SK-N-SH (cell line): Measurements from ENCODE around the gene ATP2B2. TPM values are rescaled to one million over a fixed set of nuclear protein-coding genes. Genes with fewer than 3 reads are reported as not detected.

Experiments
- CTCF ChIA-PET: fragments of 300-600, 350-600 bp; formaldehyde crosslinking; extraction: SDS; loops from one replicate; lab custom pipeline; 2021; lab: Yijun Ruan, JAX
- POLR2A ChIA-PET: fragments of 350-600 bp; sonication (Branson Sonifier 250); formaldehyde crosslinking; extraction: SDS; loops from one replicate; lab custom pipeline; 2020; ENCODE audit warnings: antibody characterized with exemption, inconsistent platforms; lab: Yijun Ruan, JAX
- DNase-seq: peaks from one replicate; pipeline ENCODE4 v3.0.0; 2012
- H2AFZ ChIP-seq: fragments of 200-600 bp; sonication (generic); 2 replicates; pipeline ENCODE4 v1.8.1; 2016; ENCODE audit warnings: antibody characterized with exemption, mild to moderate bottlenecking, low read depth
- H3F3A ChIP-seq: fragments of 200-600 bp; sonication (generic); replicated peaks from 2 replicates; pipeline ENCODE3; 2016; ENCODE audit warnings: antibody characterized with exemption, mild to moderate bottlenecking; ENCODE audit not compliant: insufficient read depth
- H3K27ac ChIP-seq, 2 experiments: fragments of 200-500 bp in 1 of 2; fragments of 200-600 bp in 1 of 2; sonication (Bioruptor generic) in 1 of 2; sonication (generic), shearing (Covaris generic) in 1 of 2; 2 replicates each; pipeline versions ENCODE4 v1.5.1 to v1.6.1; 2014 to 2016; ENCODE audit warnings: low read depth in 2 of 2, inconsistent platforms in 1 of 2, low read length in 1 of 2, mild to moderate bottlenecking in 1 of 2, mixed read lengths in 1 of 2
- H3K27me3 ChIP-seq: fragments of 200-600 bp; sonication (generic), shearing (Covaris generic); 2 replicates; pipeline ENCODE4 v1.6.1; 2016; ENCODE audit warnings: mixed run types; ENCODE audit not compliant: insufficient read depth
- H3K36me3 ChIP-seq, 2 experiments: fragments of 200-500 bp in 1 of 2; fragments of 200-600 bp in 1 of 2; sonication (Bioruptor generic) in 1 of 2; sonication (generic) in 1 of 2; replicated peaks in 1 of 2; 2 replicates each; pipeline versions ENCODE3 to v1.5.1; 2014 to 2016; ENCODE audit warnings: low read length in 1 of 2, mild to moderate bottlenecking in 1 of 2; ENCODE audit not compliant: insufficient read depth in 2 of 2, control insufficient read depth in 1 of 2
- H3K4me1 ChIP-seq, 2 experiments: fragments of 200-500 bp in 1 of 2; fragments of 200-600 bp in 1 of 2; sonication (Bioruptor generic) in 1 of 2; sonication (generic), shearing (Covaris generic) in 1 of 2; 2 replicates each; pipeline versions ENCODE4 v1.5.1 to v1.6.1; 2014 to 2016; ENCODE audit warnings: low read depth in 1 of 2, low read length in 1 of 2, mixed run types in 1 of 2; ENCODE audit not compliant: insufficient read depth in 2 of 2, control insufficient read depth in 1 of 2
- H3K4me2 ChIP-seq: fragments of 200-600 bp; sonication (generic), shearing (Covaris generic); 2 replicates; pipeline ENCODE4 v1.6.1; 2017; ENCODE audit warnings: mixed run types
- H3K4me3 ChIP-seq, 2 experiments: fragments of 200-500 bp in 1 of 2; fragments of 200-600 bp in 1 of 2; sonication (Bioruptor generic) in 1 of 2; sonication (generic), shearing (Covaris generic) in 1 of 2; 2 replicates each; pipeline versions ENCODE4 v1.5.1 to v1.8.1; 2014 to 2016; ENCODE audit warnings: low read depth in 2 of 2, inconsistent platforms in 1 of 2, low read length in 1 of 2, mild to moderate bottlenecking in 1 of 2, mixed read lengths in 1 of 2, moderate library complexity in 1 of 2
- H3K79me2 ChIP-seq: fragments of 200-600 bp; sonication (generic); 2 replicates; pipeline ENCODE4 v1.8.1; 2017; ENCODE audit warnings: mild to moderate bottlenecking; ENCODE audit not compliant: insufficient read depth
- H3K9ac ChIP-seq: fragments of 200-600 bp; sonication (generic); 2 replicates; pipeline ENCODE4 v1.6.1; 2017; ENCODE audit warnings: mixed run types
- H3K9me2 ChIP-seq: fragments of 200-600 bp; sonication (generic); 2 replicates; pipeline ENCODE4 v1.6.1; 2017; ENCODE audit warnings: mixed run types
- H3K9me3 ChIP-seq: fragments of 200-600 bp; sonication (generic); 2 replicates; pipeline ENCODE4 v1.6.1; 2017; ENCODE audit warnings: mixed run types, mild to moderate bottlenecking, moderate library complexity
- H4K20me1 ChIP-seq: fragments of 200-600 bp; sonication (generic); 2 replicates; pipeline ENCODE4 v1.6.1; 2017; ENCODE audit warnings: mild to moderate bottlenecking, mixed run types; ENCODE audit not compliant: insufficient read depth
- CHD2 ChIP-seq: fragments of 150-350 bp; IDR thresholded peaks from 2 replicates; pipeline ENCODE4 v1.6.1; 2018; ENCODE audit warnings: low read length; ENCODE audit not compliant: partially characterized antibody
- ELF1 ChIP-seq: IDR thresholded peaks from 2 replicates; pipeline ENCODE4 v1.4.0; 2012
- EP300 ChIP-seq, 2 experiments: IDR thresholded peaks; 2 replicates each; pipeline versions ENCODE4 v1.4.0 to v1.6.1; 2012; ENCODE audit warnings: borderline replicate concordance in 1 of 2, low read depth in 1 of 2, low read length in 1 of 2
- FOSL2 ChIP-seq: IDR thresholded peaks from 2 replicates; pipeline ENCODE4 v1.4.0; 2012; ENCODE audit warnings: low read depth, mild to moderate bottlenecking, moderate library complexity, borderline replicate concordance
- FOXM1 ChIP-seq: IDR thresholded peaks from 2 replicates; pipeline ENCODE4 v1.4.0; 2012; ENCODE audit warnings: low read depth, mild to moderate bottlenecking
- MAX ChIP-seq: IDR thresholded peaks from 2 replicates; pipeline ENCODE4 v1.4.0; 2012; ENCODE audit warnings: low read depth
- MXI1 ChIP-seq: IDR thresholded peaks from 2 replicates; pipeline ENCODE4 v1.6.1; 2012; ENCODE audit warnings: mild to moderate bottlenecking, low read depth, low read length, improper control_type of control experiment
- NRF1 ChIP-seq: IDR thresholded peaks from 2 replicates; pipeline ENCODE4 v1.6.1; 2012; ENCODE audit warnings: low read depth, mild to moderate bottlenecking, low read length
- PBX3 ChIP-seq: IDR thresholded peaks from 2 replicates; pipeline ENCODE4; 2012
- RAD21 ChIP-seq: IDR thresholded peaks from 2 replicates; pipeline ENCODE4 v1.6.1; 2012; ENCODE audit warnings: mild to moderate bottlenecking, low read length
- RCOR1 ChIP-seq: fragments of 150-350 bp; IDR thresholded peaks from 2 replicates; pipeline ENCODE4 v1.6.1; 2017; ENCODE audit warnings: antibody characterized with exemption, low read length
- RXRA ChIP-seq: IDR thresholded peaks from 2 replicates; pipeline ENCODE4 v1.4.0; 2012; ENCODE audit warnings: low read depth, mild to moderate bottlenecking, borderline replicate concordance
- SIN3A ChIP-seq: IDR thresholded peaks from 2 replicates; pipeline ENCODE4 v1.6.1; 2012; ENCODE audit warnings: low read depth, mild to moderate bottlenecking, low read length, moderate library complexity, borderline replicate concordance
- TEAD4 ChIP-seq: IDR thresholded peaks from 2 replicates; pipeline ENCODE4 v1.4.0; 2012; ENCODE audit warnings: mild to moderate bottlenecking, borderline replicate concordance; ENCODE audit not compliant: insufficient read depth
- WGBS: methylation state at CpG from one replicate; pipeline ENCODE4 v1.1.6; 2017; ENCODE audit warnings: low lambda C conversion rate; 5-methylcytosine and 5-hydroxymethylcytosine counted together
- polyA plus RNA-seq, 3 experiments: library from polyadenylated mRNA; depleted of rRNA; stranded (reverse); fragments of >200 nt; gene quantifications; 2 replicates each; pipeline ENCODE4 v1.2.3, GENCODE V29; 2012
- TF ChIP-seq, protein P1 (sequence below): IDR thresholded peaks from 2 replicates; pipeline ENCODE4 v1.6.1; 2012; ENCODE audit warnings: mild to moderate bottlenecking, low read depth, low read length, moderate library complexity

ATP2B2 gene
- polyA plus RNA-seq, 1 of the 3 experiments (the other 2 are of a cell fraction) = 0.15 TPM

GRCh38 chr3:10459954-10460754 lies 45.2 kb downstream of the ATP2B2 start:
- Histone ChIP-seq H3K4me2 (no peak overlapping the region), H3K4me1 (no peaks in the 10 kb centered on the region; a peak in 1 of 4 replicates), H3F3A (no peaks in the 10 kb centered on the region), H3K4me3 (no peak overlapping the region), H3K27ac (no peak overlapping the region), H4K20me1 (no peaks in the 10 kb centered on the region), H3K9me3 (no peaks in the 10 kb centered on the region), H3K9ac (no peak overlapping the region), H3K36me3 (no peaks in the 10 kb centered on the region), H3K27me3 (no peaks in the 10 kb centered on the region), H3K79me2 (no peaks in the 10 kb centered on the region), H3K9me2 (no peaks in the 10 kb centered on the region), H2AFZ (no peak overlapping the region)
- POLR2A ChIA-PET = no interaction called here
- 40% methylated on average over 4 of the region's 5 CpGs for WGBS
- DNase-seq = no peak
- TF ChIP-seq MXI1 (peak; percentile 82), MAX (0 out of 2 replicates have a peak, but pooled peaks have one; percentile 27), SIN3A (peak; percentile 84; the same call in 1 of the 2 replicates), NRF1 (no peak), RCOR1 (no peak)
- TF ChIP-seq, protein P1, sequence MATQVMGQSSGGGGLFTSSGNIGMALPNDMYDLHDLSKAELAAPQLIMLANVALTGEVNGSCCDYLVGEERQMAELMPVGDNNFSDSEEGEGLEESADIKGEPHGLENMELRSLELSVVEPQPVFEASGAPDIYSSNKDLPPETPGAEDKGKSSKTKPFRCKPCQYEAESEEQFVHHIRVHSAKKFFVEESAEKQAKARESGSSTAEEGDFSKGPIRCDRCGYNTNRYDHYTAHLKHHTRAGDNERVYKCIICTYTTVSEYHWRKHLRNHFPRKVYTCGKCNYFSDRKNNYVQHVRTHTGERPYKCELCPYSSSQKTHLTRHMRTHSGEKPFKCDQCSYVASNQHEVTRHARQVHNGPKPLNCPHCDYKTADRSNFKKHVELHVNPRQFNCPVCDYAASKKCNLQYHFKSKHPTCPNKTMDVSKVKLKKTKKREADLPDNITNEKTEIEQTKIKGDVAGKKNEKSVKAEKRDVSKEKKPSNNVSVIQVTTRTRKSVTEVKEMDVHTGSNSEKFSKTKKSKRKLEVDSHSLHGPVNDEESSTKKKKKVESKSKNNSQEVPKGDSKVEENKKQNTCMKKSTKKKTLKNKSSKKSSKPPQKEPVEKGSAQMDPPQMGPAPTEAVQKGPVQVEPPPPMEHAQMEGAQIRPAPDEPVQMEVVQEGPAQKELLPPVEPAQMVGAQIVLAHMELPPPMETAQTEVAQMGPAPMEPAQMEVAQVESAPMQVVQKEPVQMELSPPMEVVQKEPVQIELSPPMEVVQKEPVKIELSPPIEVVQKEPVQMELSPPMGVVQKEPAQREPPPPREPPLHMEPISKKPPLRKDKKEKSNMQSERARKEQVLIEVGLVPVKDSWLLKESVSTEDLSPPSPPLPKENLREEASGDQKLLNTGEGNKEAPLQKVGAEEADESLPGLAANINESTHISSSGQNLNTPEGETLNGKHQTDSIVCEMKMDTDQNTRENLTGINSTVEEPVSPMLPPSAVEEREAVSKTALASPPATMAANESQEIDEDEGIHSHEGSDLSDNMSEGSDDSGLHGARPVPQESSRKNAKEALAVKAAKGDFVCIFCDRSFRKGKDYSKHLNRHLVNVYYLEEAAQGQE = peak; percentile 98
- CTCF ChIA-PET = interaction anchor here (1.0 to 1.7 kb wide), 2 partner anchors 10 to 11 kb away, joined by 3 to 6 read pairs; no protein-coding TSS in a partner anchor

DNA sequence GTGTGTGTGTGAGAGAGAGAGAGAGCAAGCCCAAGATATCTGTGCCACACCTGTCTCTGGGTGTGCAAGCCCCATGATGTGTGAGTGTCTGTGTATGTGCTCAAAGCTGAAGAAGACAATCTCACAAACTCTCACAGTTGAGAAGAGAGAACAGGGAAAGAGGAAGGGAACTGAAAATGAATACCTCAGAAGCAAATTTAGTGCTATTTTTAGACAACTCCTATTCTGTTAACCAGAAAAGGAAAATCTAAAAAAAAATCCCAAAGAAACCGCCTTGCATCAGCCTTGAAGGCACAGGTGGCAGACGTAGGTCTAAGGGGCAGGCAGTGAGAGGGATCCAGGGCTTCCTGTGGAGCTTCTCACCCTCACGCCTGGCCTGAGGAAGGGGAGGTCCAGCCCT lies 47.8 kb downstream of the ATP2B2 start:
- H2AFZ ChIP-seq = no peak overlapping the region
- H3K9me3 ChIP-seq = no peaks in the 10 kb centered on the region
- H3K4me3 ChIP-seq = no peak overlapping the region
- no peak for DNase-seq
- H3K4me1 ChIP-seq = no peaks in the 10 kb centered on the region; a peak in 1 of 4 replicates
- CTCF ChIA-PET = no interaction called here
- H4K20me1 ChIP-seq = no peaks in the 10 kb centered on the region
- H3K27me3 ChIP-seq = no peaks in the 10 kb centered on the region
- H3K27ac ChIP-seq = no peak overlapping the region
- H3K9ac ChIP-seq = no peak overlapping the region
- H3K9me2 ChIP-seq = no peaks in the 10 kb centered on the region
- no peak overlapping the region for H3K4me2 ChIP-seq
- no peaks in the 10 kb centered on the region for H3K36me3 ChIP-seq
- WGBS = 17% methylated on average over 3 of the region's 3 CpGs
- POLR2A ChIA-PET = no interaction called here
- no peaks in the 10 kb centered on the region for H3F3A ChIP-seq
- H3K79me2 ChIP-seq = no peaks in the 10 kb centered on the region
- no peak for TF ChIP-seq MXI1
- TF ChIP-seq FOXM1 = no peak
- TF ChIP-seq RXRA = no peak
- no peak for TF ChIP-seq EP300 (IDR thresholded peaks at IDR 0.05; ENCODE audit: borderline replicate concordance in 1 of 2, low read depth in 1 of 2, low read length in 1 of 2)
- TF ChIP-seq TEAD4 = no peak
- TF ChIP-seq, protein P1 = no peak
- TF ChIP-seq PBX3 = no peak
- no peak for TF ChIP-seq ELF1
- no peak for TF ChIP-seq CHD2
- TF ChIP-seq RAD21 = no peak
- no peak for TF ChIP-seq FOSL2
- no peak for TF ChIP-seq MAX
